Sigmoid colon (tissue), 4 donors: Measurements from ENCODE around the gene SNUPN.

Experiments used
- CTCF ChIP-seq, 4 experiments: fragments of 450-650 bp in 3 of 4; fragments of 200-600 bp in 1 of 4; IDR thresholded peaks; one replicate each; pipeline ENCODE4 v1.5.1; 2016 to 2019; ENCODE audit warnings: antibody characterized with exemption in 4 of 4, mild to moderate bottlenecking in 3 of 4, moderate library complexity in 2 of 4
- EP300 ChIP-seq, 4 donors: sonication (generic); formaldehyde crosslinking; IDR thresholded peaks; one replicate each; pipeline ENCODE4 v1.6.1; 2017; ENCODE audit warnings: antibody characterized with exemption in 4 of 4
- POLR2A ChIP-seq, 2 donors: fragments of 450-650 bp; IDR thresholded peaks; one replicate each; pipeline ENCODE4 v1.6.1; 2016; ENCODE audit warnings: antibody characterized with exemption in 2 of 2, mild to moderate bottlenecking in 2 of 2, moderate library complexity in 2 of 2
- POLR2AphosphoS5 ChIP-seq, 4 donors: sonication (generic); formaldehyde crosslinking; IDR thresholded peaks; one replicate each; pipeline ENCODE4 v1.6.1; 2017; ENCODE audit warnings: antibody characterized with exemption in 4 of 4

DNA sequence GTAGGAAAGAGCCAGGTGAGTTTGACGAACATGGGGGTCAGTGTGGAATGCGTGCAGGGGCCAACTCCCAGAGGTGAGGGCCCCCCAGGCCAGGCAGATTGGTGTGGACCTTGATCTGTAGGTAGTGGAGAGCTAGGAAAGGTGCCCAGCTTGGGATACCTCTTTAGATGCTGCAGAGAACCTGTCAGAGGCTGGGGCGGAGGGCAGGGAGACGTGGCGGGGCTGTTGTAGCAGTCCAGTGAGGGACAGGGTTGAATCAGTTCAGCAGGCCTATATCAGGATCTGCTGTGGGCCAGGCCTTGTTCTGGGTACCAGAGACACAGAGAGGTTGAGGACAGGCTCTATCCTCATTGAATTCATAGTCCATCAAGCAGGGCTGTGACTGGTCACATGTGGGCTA lies 30.8 kb upstream of the SNUPN start:
- TF ChIP-seq POLR2A (IDR thresholded peaks at IDR 0.05) (no peak), CTCF (IDR thresholded peaks at IDR 0.05) (no peak), POLR2AphosphoS5 (IDR thresholded peaks at IDR 0.05) (no peak), EP300 (IDR thresholded peaks at IDR 0.05) (no peak)
